GM23338 (cell line): ENCODE results near the gene GRIN2C. TPM values are rescaled to one million over a fixed set of nuclear protein-coding genes. Genes with fewer than 3 reads are reported as not detected.

Source experiments
- ATAC-seq: fragments of 200-7000 bp; cut with Tn5 transposase; 3 replicates; pipeline ENCODE4 v1.9.1; 2020
- DNase-seq: peaks from one replicate; pipeline ENCODE4 v3.0.0-alpha.2; 2015; ENCODE audit warnings: low spot score
- H2AFZ ChIP-seq: fragments of 200-600 bp; sonication (generic); 2 replicates; pipeline ENCODE4 v1.8.0; 2016; ENCODE audit warnings: antibody characterized with exemption, mild to moderate bottlenecking, moderate library complexity
- H3F3A ChIP-seq: fragments of 200-600 bp; sonication (generic); replicated peaks from 2 replicates; pipeline ENCODE4 v1.8.0; 2017; ENCODE audit warnings: antibody characterized with exemption, mixed run types, low read depth
- H3K27ac ChIP-seq: fragments of 200-600 bp; sonication (generic); 2 replicates; pipeline ENCODE4 v1.6.1; 2016; ENCODE audit warnings: low read depth
- H3K27me3 ChIP-seq: fragments of 200-600 bp; sonication (generic); 2 replicates; pipeline ENCODE4 v1.8.0; 2016; ENCODE audit warnings: mild to moderate bottlenecking, mixed run types, moderate library complexity; ENCODE audit not compliant: insufficient read depth
- H3K36me3 ChIP-seq: fragments of 200-600 bp; sonication (generic); 2 replicates; pipeline ENCODE4 v1.8.0; 2016; ENCODE audit warnings: mild to moderate bottlenecking; ENCODE audit not compliant: insufficient read depth
- H3K4me1 ChIP-seq: fragments of 200-600 bp; sonication (generic); 2 replicates; pipeline ENCODE4 v1.8.0; 2016; ENCODE audit warnings: mild to moderate bottlenecking, moderate library complexity; ENCODE audit not compliant: insufficient read depth
- H3K4me2 ChIP-seq: fragments of 200-600 bp; sonication (generic); 2 replicates; pipeline ENCODE4 v1.7.1; 2017; ENCODE audit warnings: mixed run types
- H3K4me3 ChIP-seq: fragments of 200-600 bp; sonication (generic); 2 replicates; pipeline ENCODE4 v1.6.1; 2016; ENCODE audit warnings: mixed run types
- H3K79me2 ChIP-seq: fragments of 200-600 bp; sonication (generic); replicated peaks from 2 replicates; pipeline ENCODE4 v1.8.0; 2017; ENCODE audit warnings: mild to moderate bottlenecking; ENCODE audit not compliant: insufficient read depth
- H3K9me2 ChIP-seq: fragments of 200-600 bp; sonication (generic); 2 replicates; pipeline ENCODE4 v1.8.0; 2017; ENCODE audit not compliant: insufficient read depth
- H4K20me1 ChIP-seq: fragments of 200-600 bp; sonication (generic); replicated peaks from 2 replicates; pipeline ENCODE4 v1.8.0; 2017; ENCODE audit warnings: mild to moderate bottlenecking; ENCODE audit not compliant: insufficient read depth
- H3K27ac Mint-ChIP-seq: 2 replicates; pipeline ENCODE4 v1.8.0; 2020; ENCODE audit warnings: inconsistent platforms, mild to moderate bottlenecking, moderate library complexity, mixed read lengths
- H3K27me3 Mint-ChIP-seq: 3 replicates; pipeline ENCODE4 v1.8.0; 2022; ENCODE audit warnings: low read depth, mild to moderate bottlenecking, moderate library complexity, mixed read lengths, inconsistent platforms; ENCODE audit not compliant: insufficient read depth, poor library complexity
- H3K36me3 Mint-ChIP-seq: 3 replicates; pipeline ENCODE4 v1.8.0; 2021; ENCODE audit warnings: low read depth, mild to moderate bottlenecking, inconsistent platforms, moderate library complexity, mixed read lengths
- H3K4me1 Mint-ChIP-seq: 3 replicates; pipeline ENCODE4 v1.8.0; 2020; ENCODE audit warnings: mild to moderate bottlenecking, inconsistent platforms, mixed read lengths
- H3K4me3 Mint-ChIP-seq: 3 replicates; pipeline ENCODE4 v1.8.0; 2021; ENCODE audit warnings: moderate library complexity, mild to moderate bottlenecking, inconsistent platforms, mixed read lengths
- H3K9me3 Mint-ChIP-seq: 3 replicates; pipeline ENCODE4 v1.8.0; 2020; ENCODE audit warnings: moderate library complexity, mild to moderate bottlenecking, inconsistent platforms, mixed read lengths
- EZH2 ChIP-seq: fragments of 200-600 bp; sonication (generic); IDR thresholded peaks from one replicate; pipeline ENCODE4 v1.8.0; 2017; ENCODE audit warnings: antibody characterized with exemption, mild to moderate bottlenecking, low read depth; ENCODE audit not compliant: unreplicated experiment
- NANOG ChIP-seq: IDR thresholded peaks from 2 replicates; pipeline ENCODE4 v1.6.1; 2016; ENCODE audit warnings: antibody characterized with exemption, borderline replicate concordance
- STAT1 ChIP-seq: IDR thresholded peaks from one replicate; pipeline ENCODE4 v1.6.1; 2016; ENCODE audit warnings: antibody characterized with exemption; ENCODE audit not compliant: unreplicated experiment
- ZNF114 ChIP-seq: fragments of 250-450 bp; sonication (Bioruptor Pico); IDR thresholded peaks from 2 replicates; pipeline ENCODE4 v1.5.0; 2020; ENCODE audit warnings: mild to moderate bottlenecking, moderate library complexity
- ZNF331 ChIP-seq: fragments of 250-450 bp; sonication (Bioruptor Pico); IDR thresholded peaks from 2 replicates; pipeline ENCODE4 v1.5.0; 2020; ENCODE audit warnings: low read depth, mild to moderate bottlenecking, moderate library complexity
- polyA plus RNA-seq: library from polyadenylated mRNA; unstranded; fragments of >200 nt; fragmentation: Nextera tagmentation; extraction: Ambion mirVana; gene quantifications from 2 replicates; pipeline ENCODE4 v1.2.1, GENCODE V29; 2016
- total RNA-seq: library from RNA; depleted of rRNA; stranded (reverse); fragments of >200 nt; shearing (Covaris generic); gene quantifications from 2 replicates; pipeline ENCODE4 v1.2.3, GENCODE V29; 2014
- TF ChIP-seq, protein P1 (sequence below): fragments of 250-450 bp; sonication (Bioruptor Pico); IDR thresholded peaks from 2 replicates; pipeline ENCODE4 v1.5.0; 2020; ENCODE audit warnings: mild to moderate bottlenecking, moderate library complexity
- TF ChIP-seq, protein P2 (sequence below): IDR thresholded peaks from one replicate; pipeline ENCODE4 v1.6.1; 2018; ENCODE audit warnings: antibody characterized with exemption; ENCODE audit not compliant: unreplicated experiment
- TF ChIP-seq, protein P3 (sequence below), 2 experiments: fragments of 200-600 bp in 1 of 2; sonication (generic) in 1 of 2; conservative IDR thresholded peaks; 2 replicates each; pipeline versions ENCODE4 v1.5.1 to v1.6.1; 2016 to 2017; ENCODE audit warnings: antibody characterized with exemption in 2 of 2, low read depth in 2 of 2, mild to moderate bottlenecking in 2 of 2, moderate library complexity in 1 of 2

The GRIN2C gene
- total and polyA plus RNA-seq, 2 experiments from 2014 or later, result 0.10 to 0.19 TPM

DNA sequence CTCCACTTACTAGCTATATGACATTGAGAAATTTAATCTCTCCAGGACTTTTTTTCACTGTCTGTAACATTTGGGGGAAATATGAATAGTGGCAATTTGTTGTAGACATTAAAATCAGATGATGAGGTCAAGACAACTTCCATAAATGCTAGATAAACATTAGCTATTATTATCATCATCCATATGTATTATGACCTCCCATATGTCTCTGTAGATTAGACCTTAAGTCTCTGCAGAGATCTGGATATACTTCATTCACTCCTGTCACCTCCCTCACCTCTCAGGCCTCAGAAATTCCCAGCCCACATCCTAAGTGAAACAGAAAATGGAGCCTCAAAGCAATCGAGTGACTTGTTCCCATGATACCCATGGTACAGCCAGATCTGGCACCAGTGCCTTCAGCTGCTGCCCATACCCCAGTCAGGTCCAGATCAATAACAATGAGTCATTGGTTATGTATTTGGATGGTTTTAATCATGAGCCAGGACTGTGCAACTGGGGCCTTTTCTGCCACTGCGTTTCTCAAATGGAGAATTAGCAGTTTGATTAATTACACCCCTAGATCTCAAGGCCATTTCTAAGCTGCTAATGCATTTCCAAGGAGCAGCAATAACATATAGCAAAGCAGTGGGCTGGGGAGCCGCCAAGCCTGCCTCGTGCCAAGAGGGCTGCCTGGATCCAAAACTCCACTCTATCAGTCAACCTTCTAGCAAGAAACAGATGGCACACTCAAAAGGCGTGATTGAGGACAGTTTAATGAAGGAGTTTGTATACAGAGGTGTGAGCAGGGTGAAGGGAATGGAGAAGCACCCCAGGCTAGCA is 15.7 kb upstream of the GRIN2C start:
- no peak for DNase-seq
- ATAC-seq, result no peak
- Histone ChIP-seq H2AFZ (no peak overlapping the region), H3K4me3 (no peak overlapping the region), H3K79me2 (no peaks in the 10 kb centered on the region), H3F3A (0 out of 2 replicates have a peak, but pooled peaks cover 4% of the 10 kb centered on the region), H3K4me2 (no peak overlapping the region), H3K9me2 (no peaks in the 10 kb centered on the region), H3K27me3 (0 out of 2 replicates have a peak, but pooled peaks cover 7% of the 10 kb centered on the region), H3K27ac (no peak overlapping the region), H4K20me1 (0 out of 2 replicates have a peak, but pooled peaks cover 3% of the 10 kb centered on the region), H3K4me1 (peaks cover 9% of the 10 kb centered on the region; the same call in 1 of the 2 replicates), H3K36me3 (no peaks in the 10 kb centered on the region)
- no peak overlapping the region for H3K27ac Mint-ChIP-seq
- H3K9me3 Mint-ChIP-seq, result no peaks in the 10 kb centered on the region
- H3K4me3 Mint-ChIP-seq, result no peak overlapping the region; the same call in 2 of the 3 replicates
- TF ChIP-seq ZNF114 (CRISPR knock-in tag) (no peak), NANOG (no peak), ZNF331 (CRISPR knock-in tag) (no peak), STAT1 (no peak), EZH2 (no peak)
- TF ChIP-seq, protein P1, sequence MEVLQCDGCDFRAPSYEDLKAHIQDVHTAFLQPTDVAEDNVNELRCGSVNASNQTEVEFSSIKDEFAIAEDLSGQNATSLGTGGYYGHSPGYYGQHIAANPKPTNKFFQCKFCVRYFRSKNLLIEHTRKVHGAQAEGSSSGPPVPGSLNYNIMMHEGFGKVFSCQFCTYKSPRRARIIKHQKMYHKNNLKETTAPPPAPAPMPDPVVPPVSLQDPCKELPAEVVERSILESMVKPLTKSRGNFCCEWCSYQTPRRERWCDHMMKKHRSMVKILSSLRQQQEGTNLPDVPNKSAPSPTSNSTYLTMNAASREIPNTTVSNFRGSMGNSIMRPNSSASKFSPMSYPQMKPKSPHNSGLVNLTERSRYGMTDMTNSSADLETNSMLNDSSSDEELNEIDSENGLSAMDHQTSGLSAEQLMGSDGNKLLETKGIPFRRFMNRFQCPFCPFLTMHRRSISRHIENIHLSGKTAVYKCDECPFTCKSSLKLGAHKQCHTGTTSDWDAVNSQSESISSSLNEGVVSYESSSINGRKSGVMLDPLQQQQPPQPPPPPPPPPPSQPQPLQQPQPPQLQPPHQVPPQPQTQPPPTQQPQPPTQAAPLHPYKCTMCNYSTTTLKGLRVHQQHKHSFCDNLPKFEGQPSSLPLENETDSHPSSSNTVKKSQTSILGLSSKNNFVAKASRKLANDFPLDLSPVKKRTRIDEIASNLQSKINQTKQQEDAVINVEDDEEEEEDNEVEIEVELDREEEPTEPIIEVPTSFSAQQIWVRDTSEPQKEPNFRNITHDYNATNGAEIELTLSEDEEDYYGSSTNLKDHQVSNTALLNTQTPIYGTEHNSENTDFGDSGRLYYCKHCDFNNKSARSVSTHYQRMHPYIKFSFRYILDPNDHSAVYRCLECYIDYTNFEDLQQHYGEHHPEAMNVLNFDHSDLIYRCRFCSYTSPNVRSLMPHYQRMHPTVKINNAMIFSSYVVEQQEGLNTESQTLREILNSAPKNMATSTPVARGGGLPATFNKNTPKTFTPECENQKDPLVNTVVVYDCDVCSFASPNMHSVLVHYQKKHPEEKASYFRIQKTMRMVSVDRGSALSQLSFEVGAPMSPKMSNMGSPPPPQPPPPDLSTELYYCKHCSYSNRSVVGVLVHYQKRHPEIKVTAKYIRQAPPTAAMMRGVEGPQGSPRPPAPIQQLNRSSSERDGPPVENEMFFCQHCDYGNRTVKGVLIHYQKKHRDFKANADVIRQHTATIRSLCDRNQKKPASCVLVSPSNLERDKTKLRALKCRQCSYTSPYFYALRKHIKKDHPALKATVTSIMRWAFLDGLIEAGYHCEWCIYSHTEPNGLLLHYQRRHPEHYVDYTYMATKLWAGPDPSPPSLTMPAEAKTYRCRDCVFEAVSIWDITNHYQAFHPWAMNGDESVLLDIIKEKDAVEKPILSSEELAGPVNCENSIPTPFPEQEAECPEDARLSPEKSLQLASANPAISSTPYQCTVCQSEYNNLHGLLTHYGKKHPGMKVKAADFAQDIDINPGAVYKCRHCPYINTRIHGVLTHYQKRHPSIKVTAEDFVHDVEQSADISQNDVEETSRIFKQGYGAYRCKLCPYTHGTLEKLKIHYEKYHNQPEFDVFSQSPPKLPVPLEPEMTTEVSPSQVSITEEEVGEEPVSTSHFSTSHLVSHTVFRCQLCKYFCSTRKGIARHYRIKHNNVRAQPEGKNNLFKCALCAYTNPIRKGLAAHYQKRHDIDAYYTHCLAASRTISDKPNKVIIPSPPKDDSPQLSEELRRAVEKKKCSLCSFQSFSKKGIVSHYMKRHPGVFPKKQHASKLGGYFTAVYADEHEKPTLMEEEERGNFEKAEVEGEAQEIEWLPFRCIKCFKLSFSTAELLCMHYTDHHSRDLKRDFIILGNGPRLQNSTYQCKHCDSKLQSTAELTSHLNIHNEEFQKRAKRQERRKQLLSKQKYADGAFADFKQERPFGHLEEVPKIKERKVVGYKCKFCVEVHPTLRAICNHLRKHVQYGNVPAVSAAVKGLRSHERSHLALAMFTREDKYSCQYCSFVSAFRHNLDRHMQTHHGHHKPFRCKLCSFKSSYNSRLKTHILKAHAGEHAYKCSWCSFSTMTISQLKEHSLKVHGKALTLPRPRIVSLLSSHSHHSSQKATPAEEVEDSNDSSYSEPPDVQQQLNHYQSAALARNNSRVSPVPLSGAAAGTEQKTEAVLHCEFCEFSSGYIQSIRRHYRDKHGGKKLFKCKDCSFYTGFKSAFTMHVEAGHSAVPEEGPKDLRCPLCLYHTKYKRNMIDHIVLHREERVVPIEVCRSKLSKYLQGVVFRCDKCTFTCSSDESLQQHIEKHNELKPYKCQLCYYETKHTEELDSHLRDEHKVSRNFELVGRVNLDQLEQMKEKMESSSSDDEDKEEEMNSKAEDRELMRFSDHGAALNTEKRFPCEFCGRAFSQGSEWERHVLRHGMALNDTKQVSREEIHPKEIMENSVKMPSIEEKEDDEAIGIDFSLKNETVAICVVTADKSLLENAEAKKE (CRISPR knock-in tag), result no peak
- TF ChIP-seq, protein P2, sequence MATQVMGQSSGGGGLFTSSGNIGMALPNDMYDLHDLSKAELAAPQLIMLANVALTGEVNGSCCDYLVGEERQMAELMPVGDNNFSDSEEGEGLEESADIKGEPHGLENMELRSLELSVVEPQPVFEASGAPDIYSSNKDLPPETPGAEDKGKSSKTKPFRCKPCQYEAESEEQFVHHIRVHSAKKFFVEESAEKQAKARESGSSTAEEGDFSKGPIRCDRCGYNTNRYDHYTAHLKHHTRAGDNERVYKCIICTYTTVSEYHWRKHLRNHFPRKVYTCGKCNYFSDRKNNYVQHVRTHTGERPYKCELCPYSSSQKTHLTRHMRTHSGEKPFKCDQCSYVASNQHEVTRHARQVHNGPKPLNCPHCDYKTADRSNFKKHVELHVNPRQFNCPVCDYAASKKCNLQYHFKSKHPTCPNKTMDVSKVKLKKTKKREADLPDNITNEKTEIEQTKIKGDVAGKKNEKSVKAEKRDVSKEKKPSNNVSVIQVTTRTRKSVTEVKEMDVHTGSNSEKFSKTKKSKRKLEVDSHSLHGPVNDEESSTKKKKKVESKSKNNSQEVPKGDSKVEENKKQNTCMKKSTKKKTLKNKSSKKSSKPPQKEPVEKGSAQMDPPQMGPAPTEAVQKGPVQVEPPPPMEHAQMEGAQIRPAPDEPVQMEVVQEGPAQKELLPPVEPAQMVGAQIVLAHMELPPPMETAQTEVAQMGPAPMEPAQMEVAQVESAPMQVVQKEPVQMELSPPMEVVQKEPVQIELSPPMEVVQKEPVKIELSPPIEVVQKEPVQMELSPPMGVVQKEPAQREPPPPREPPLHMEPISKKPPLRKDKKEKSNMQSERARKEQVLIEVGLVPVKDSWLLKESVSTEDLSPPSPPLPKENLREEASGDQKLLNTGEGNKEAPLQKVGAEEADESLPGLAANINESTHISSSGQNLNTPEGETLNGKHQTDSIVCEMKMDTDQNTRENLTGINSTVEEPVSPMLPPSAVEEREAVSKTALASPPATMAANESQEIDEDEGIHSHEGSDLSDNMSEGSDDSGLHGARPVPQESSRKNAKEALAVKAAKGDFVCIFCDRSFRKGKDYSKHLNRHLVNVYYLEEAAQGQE, result no peak
- TF ChIP-seq, protein P3, sequence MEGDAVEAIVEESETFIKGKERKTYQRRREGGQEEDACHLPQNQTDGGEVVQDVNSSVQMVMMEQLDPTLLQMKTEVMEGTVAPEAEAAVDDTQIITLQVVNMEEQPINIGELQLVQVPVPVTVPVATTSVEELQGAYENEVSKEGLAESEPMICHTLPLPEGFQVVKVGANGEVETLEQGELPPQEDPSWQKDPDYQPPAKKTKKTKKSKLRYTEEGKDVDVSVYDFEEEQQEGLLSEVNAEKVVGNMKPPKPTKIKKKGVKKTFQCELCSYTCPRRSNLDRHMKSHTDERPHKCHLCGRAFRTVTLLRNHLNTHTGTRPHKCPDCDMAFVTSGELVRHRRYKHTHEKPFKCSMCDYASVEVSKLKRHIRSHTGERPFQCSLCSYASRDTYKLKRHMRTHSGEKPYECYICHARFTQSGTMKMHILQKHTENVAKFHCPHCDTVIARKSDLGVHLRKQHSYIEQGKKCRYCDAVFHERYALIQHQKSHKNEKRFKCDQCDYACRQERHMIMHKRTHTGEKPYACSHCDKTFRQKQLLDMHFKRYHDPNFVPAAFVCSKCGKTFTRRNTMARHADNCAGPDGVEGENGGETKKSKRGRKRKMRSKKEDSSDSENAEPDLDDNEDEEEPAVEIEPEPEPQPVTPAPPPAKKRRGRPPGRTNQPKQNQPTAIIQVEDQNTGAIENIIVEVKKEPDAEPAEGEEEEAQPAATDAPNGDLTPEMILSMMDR (conservative IDR thresholded peaks at IDR 0.05; ENCODE audit: low read depth in 2 of 2), result no peak
- H3K27me3 Mint-ChIP-seq, result peaks cover 9% of the 10 kb centered on the region
- H3K4me1 Mint-ChIP-seq, result peaks cover 24% of the 10 kb centered on the region
- peaks cover 6% of the 10 kb centered on the region; the same call in 1 of the 3 replicates for H3K36me3 Mint-ChIP-seq
